HG02610 (cell line): ENCODE data around the gene NTM.

Experiments used
- ATAC-seq: cut with Tn5 transposase; IDR thresholded peaks from one replicate; pipeline ENCODE4 v1.9.1; 2021; ENCODE audit warnings: mild to moderate bottlenecking, moderate library complexity; ENCODE audit not compliant: unreplicated experiment

The NTM gene

DNA sequence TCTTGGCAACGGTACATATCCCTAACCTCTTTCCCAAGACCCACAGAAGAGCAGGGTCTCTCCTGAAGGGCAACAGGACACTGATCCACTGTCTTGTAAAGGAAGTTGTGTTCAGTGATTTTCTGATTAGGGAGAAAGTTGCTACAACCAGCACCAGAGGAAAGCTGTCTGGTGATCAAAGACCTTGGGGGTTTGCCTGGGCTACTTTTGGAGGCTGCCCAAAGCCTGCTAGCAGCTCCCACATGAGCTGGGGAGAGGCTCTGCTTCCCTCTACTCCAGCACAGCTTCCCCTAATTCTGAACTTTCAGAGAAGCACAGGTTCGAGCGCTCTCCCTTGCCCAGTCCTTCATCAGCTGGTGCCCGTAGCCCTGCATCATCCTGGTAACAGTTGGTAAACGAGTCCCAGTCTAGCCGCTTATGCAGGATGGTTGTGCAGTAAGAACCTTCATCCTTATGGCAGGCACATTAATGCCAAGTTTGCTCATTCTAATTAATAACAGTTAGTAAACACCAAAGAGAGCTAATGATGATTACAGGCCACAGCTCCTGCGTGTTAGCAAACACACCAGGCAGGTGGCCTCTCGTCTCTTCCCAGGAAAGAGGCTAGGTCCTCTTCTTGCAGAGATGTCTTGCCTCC, 173.1 kb downstream of the NTM start:
- no peak for ATAC-seq

DNA sequence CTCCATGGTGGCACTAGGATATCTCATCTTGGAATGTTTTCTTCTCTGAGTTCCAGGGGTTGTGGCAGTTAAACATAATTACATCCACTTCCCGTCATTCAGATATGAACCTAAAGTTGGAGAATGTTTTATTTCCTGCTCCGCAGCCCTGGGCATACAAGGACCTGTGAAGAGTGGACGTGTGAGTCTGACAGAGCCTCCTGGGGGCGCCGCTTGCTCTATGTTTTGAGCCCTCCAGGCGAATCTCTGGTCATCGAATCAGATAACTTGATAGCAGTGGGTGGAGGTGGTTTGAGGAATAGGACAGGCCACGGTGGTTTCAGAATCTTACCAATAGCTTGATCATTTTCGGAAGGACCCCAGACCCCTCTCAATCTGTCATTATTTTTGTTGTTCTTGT, 174.2 kb downstream of the NTM start:
- no peak for ATAC-seq

DNA sequence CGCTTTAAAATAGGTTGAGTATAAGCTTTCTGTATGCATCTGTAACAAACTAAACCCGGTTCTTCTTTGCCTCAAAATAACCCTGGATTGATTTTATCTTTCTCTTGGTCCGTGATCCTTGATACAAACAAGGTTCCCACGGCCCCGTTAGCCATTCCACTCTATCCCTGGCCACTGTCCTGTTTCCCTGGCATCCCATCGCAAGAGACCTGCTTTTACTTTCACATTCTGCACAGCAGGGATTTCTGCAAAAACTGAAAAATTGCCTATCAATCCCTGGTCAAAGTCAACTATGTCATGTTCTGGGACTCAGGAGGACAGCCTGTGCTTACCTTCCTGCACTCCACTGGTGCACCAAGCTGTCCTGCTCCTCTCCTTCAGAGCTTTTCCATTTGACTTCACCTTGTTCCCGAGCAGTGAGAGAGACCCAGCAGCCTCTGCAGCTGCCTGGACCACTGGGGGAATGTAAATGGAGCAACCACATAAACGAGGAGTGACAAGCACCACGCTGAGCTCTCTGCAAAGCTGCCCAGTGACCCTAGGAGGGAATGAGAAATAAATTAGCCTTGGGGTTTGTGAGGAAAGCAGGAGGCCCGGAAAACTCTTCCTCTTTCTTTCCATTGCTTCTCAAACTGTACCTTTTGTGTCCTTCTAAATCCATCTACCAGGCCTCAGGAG, 175.9 kb downstream of the NTM start:
- no peak for ATAC-seq

DNA sequence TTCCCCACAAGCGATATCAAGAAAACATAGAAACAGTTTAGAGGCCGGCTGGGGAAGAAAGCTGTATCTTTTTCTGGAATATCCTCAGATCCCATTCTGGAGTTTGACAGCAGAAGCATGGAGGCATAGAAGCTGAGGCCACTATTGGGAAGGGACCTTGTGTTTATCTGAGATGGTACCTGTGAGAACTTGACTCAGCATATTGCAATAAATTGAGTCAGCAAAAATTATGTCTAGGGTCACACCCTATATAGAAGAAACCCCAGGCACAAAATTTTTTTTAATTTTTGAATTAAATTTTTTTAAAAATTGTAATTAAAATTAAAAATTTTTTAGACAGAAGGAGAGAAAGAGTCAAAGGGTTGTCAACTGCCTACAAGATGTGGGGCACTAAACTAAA, 178.7 kb downstream of the NTM start:
- ATAC-seq: no peak

DNA sequence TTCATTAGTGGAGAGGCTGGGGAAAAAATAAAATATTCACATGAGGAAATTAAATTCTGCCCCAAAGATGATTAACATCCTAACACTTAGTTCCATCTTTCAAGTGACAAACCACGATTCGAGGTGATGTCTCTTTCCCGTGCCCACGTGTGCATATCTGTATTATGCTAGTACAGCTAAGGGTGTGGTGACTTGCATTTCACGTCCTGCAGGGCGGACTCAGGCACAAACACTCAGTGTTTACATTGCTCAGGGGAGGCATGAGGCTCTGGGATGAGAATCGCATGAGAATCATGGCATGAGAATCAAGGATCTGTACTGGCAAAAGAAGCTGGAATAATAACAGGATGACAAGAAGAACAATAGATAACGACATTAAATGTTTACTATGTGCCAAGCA, 179.4 kb downstream of the NTM start:
- ATAC-seq: no peak

DNA sequence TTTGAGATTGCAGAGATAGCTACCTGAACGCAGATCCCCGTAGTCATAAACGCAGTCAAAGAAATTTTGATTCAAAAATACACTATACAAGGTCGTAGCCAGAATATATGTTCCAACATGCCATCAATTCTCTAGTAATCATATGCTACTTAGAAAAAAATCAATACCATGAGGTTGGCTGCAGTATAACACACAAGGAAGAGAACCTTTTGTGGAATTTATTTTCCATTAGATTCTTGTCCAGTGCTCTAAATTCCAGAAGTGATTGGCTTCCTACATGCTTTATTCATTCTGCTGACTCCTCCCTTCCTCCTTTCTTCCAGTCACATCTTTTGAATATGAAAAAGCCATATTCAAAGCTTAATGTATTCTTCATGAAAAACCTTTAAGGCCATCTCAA, 189.9 kb downstream of the NTM start:
- no peak for ATAC-seq

DNA sequence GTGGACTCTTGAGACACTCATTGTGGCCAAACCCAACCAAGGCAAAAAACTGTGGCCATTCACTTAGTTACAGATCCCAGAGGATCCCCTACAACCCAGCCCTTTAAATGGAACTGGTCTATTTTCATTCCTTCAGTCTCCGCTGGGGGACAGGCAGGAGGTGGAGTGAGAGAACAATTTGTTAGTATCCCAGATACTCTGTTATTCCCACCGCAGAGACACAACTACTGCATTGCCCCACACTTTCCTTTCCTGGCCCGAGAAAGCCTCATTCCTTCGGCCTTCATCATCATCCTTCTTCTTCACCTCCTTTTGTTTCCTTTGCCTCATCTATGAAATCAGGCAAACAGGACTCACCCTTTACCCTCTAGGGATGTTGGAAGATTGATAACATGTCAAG, 191.1 kb downstream of the NTM start:
- no peak for ATAC-seq

DNA sequence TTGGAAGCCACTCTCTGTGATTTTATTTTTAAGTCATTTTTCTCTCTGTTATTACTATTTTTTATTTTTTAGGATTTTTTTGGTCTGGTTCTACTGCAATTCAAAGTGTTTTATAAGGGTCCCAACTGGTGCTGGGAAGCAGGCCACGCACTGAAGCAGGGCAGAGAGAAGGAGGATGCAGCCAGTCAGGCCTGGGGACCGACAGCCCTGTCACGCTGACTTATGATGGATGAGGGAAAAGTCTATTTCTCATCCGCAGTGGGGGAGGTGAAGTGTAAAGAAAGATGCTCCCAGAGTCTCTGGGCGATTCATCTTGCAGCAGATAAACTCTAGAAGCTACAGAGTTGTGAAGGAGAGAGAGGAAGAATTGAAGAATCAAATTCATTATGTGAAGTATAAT, 191.6 kb downstream of the NTM start:
- no peak for ATAC-seq

DNA sequence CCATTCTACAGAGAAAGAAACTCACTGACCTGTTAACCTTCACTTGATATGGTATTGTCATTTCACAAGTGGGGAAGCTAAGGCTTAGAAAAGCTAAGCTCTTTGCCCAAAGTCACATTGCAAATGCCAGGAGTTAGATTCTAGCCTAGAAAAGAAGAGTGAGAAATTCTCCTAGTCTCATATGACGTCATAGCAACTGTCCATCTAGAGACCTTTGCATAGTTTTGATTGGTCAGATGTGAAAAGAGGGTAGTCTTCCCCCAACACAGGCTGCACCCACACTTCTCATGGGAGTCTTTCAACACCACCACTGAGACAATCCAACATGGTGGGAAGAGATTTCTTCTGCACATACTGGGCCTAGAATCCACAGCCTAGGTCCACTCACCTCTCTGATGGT, 197.9 kb downstream of the NTM start:
- ATAC-seq: no peak

DNA sequence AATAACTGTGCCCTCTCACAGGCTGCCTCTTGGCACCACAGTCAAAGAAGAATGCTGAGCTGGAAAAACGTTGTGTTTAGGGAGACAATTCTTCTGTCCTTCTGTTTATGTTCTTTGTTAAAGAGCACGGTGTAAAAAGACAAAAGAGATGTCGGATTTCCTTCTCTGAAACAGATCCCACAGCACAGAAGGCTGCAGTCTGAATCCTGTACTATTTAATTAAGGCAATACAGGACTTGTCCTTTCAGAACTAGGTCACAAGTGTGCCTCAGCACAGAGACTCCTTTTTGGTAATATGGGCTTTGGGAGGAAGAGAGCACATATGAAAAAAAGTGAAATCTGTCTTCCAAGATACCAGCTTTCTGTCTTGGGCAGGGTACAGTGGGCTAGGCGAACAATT, 201.2 kb downstream of the NTM start:
- no peak for ATAC-seq

DNA sequence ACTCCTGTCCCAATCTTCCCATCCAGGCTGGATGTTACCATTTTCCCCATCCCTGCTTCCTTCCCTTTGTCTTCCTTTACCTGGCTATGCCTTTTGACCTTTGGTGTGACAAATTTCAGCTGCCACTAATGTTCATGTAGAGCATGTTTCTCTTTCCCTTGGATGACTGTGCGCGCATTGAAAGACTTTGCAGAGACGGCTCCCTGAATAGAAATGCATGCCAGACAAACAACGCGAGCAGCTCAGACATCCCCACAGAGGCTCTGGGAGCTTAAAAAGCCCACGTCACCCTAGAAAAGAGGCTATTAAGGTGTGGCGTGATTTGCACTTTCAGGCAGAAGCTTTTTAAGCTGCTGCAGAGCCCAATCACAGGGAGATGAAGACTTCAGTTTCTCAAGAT, 202.0 kb downstream of the NTM start:
- no peak for ATAC-seq

DNA sequence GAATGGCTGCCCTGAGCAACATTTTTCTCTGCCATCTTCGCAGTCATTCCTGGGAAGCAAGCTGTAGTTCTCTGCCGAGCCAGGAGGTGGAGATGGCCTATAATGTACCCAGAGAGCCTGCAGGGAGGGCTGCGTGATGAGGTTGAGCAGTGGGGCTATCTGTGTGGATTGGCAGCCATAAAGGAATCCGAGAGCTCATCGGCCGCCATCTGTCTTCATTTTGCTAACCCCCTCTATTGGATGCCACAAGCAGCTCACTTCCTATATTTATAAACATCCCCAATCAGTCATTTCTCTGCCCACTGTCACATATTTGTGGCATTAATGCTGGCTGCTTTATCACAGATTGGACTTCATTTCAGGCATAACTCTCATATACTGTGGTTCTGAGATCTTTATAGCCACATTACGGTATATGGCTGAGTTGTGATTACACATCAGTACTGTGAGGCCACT, 209.5 kb downstream of the NTM start:
- no peak for ATAC-seq

DNA sequence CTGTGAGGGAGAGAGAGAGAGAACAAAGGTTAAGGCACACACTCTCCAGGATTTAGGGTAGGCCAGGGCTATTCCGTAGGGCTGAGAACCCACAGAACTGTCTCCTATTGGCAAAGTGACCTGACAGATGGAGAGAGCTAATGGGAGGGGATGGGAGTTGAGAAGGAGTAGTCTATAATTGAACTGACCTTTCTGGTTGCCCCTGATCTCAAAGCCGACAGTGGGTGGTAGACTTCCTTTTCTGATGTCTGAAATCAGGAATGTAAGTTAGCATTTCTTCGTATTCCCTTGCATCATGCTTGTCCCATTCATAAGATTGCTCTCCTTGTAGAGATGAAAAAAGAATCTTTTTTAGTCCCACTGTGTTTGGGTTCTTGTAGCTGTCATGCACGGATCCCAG, 210.1 kb downstream of the NTM start:
- ATAC-seq: no peak

DNA sequence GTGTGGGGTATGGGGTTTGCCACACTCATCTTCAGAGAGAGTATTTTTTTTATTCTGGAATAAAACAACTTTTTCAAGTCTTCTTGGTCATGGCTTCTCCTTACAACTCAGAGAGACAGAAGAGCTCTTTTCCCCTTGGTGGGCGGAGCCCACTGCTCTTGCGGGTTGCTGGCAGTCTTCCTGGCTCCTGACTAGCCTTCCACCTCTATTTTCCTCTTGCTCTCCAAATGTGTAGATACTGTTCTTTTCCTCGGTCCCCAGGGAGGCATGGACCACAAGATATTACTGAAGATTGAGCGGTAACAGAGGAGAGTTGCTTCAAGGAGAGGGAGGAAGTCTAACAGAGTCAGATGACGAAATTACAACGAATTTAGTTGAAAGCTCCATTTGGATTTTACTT, 210.6 kb downstream of the NTM start:
- ATAC-seq: no peak

DNA sequence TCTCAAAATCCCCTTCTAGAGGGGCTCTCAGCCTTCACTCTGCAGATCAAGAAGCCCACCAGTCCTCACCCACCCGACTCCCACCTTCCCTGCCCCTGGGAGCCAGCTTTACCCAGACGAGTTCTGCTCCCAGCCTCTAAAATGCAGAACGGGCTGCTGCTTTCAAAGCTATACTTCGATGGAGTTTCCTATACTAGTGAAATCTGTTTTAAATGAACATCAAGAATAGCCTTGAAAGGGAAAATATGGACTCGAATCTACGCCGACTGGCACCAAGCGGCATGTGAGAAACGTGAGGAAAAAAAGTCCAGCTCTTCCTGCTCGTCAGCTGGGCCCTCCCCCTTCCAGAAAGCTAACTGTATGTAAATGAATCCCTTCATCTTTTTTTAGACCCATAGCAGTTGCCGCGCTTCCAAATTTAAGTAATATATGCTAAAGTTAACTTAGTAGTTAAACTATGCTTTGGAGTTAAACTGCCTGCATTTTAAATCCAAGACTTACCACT, 211.7 kb downstream of the NTM start:
- no peak for ATAC-seq

DNA sequence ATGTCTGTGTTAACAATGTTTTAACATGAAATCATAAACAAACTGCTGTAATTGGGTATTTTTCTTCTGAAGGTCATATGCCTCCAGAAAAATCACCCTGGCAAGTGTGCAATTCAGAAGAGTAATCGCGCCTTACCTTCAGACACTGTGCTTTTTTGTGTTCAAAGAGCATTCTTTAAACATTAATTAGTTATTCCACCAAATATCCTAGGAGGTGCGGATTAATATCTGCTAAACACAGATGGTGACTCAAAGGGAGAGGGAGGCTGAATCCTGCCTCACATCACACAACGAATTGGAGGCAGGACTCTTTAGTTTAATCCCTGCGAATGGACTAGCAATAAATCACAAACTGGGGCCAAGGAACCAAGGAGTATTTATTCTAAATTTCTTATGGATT, 213.0 kb downstream of the NTM start:
- no peak for ATAC-seq

DNA sequence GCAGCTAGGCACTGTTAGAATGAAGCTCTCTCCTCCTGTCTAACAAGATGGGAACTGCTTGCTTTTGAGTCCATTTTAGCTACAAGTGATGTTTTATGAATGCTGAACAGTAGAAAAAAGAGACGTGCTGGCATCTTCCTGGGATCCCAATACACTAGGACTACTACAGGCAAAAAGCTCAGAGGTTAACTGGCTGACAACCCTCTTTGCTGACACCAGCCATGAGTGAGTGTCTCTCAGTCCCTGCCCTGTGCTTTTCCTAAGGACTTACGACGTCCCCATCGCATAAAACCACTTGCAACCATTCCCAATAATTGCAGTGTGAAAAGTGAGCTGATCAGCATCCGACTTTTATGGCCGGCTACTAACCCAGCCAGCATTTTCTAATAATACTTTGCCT, 213.5 kb downstream of the NTM start:
- no peak for ATAC-seq

DNA sequence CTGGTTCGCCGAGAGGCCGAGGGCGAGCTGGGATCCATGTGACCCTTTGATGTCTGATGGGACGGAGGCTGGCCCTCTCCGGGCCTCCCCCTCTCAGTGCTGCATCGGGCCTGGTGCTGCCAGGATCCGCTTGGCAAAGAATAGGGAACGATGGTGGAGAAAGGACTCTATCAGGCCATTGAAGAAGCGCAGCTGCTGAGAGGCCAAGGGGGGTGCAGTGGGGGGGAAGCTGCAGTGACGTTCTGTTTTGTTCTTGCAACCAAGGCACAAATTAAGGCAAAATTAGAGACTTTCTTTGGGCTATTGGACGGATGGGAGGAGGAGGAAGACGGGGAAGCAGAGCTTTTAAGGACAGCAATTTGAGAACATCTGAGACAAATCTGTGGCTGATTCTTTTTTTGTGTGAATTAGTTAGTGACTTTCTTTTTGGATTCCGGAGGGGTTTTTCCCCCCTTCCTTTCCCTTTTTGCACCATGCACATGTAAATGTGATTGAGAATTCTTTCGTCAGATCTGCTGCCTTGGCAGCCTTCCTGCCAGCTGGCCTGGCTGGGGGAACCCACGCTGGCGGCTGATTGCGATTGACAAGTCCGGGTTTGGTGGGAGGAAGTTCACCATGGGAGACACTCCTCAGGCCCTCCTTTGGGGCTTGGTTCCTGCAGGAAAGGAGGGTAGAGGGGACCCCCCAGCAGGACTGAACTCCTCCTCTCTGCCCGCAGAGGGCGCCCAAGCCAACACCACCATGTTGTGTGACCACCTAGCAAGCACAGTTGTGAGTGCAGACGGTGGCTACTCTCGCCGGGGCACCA, 214.6 kb downstream of the NTM start:
- no peak for ATAC-seq

DNA sequence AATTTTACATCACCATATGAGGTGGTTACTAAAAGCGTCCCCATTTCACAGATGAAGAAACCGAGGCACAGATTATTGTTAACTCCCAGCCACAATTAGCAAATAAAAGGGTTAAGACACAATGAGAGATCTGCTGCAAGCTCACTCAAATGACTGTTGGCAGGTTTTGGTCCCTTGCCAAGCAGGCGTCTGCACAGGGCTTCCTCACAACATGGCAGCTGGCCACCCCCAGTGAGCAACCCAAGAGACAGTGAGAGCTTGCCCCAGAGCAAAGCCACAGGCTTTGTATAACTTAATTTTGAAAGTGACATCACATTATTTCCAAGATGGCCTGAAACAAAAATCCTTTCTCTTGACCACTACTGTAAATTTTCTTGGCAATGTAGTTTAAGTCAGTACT, 217.6 kb downstream of the NTM start:
- no peak for ATAC-seq

DNA sequence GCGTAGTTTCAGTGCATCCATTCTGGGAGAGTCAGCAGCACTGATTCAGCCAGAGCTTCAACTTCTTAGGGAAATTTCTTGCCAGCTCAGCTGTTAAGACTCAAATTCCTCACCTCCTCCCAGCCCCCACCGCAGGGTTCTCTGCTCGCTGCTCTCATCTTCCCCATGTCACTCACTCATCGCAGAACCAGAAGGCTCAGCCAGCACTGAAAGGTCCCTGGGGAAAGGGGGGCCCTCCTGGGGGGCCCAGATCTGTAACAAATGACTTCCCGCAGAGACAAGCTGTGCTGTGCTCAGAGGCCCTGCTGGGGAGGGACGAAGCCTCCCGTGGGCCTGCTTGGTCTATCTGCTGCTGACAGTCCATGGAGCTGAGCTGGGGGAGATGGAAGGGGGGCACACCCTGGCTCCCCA, 220.6 kb downstream of the NTM start:
- ATAC-seq: no peak

DNA sequence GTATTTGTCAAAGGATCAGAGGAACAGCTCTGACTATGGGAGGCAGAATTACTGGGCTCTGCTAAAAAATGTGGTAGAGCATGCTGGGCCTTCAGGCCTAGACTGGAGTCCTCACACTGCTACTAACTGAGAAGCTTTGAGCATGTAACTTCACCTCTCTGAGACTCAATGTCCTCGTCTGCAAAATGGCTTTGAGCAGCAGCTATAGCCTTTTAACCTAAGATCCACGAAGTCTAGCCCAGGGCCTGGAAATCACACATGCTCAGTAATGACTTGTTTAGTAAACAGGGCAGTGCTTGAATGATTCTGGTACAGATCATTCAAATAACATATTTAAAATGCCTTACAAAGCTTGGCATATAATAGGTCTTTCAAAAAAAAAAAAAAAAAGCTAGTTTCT, 221.7 kb downstream of the NTM start:
- ATAC-seq: no peak

DNA sequence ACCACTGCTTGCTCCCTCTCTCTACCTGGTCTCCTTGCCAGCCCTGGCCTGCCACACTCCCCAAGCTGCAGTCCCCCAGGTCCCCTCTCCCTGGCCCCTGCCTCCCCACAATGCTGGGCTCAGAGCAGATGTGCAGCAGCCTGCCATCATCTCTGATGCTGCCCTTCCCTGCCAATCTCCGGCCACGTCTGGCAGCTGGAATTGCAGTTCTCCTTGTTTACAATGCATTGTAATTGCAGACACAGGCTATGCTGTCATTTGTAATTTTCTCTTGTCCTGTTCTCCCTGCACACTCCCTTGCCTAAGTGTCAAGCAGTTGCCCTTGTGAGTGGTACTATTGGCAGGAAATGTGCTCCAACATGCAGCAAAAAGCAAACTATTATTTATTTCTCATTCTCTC, 222.3 kb downstream of the NTM start:
- no peak for ATAC-seq
